Ovary (tissue), 3 donors: ENCODE measurements around the gene CEMP1.

ENCODE experiments used
- CTCF ChIP-seq, 3 donors: fragments of 450-650 bp in 2 of 3; fragments of 200-600 bp in 1 of 3; IDR thresholded peaks; one replicate each; pipeline versions ENCODE4 v1.5.1 to v1.8.0; 2016 to 2022; ENCODE audit warnings: antibody characterized with exemption in 3 of 3, mild to moderate bottlenecking in 1 of 3
- EP300 ChIP-seq: sonication (generic); formaldehyde crosslinking; IDR thresholded peaks from one replicate; pipeline ENCODE4 v1.6.1; 2017; ENCODE audit warnings: antibody characterized with exemption
- POLR2A ChIP-seq: fragments of 450-650 bp; IDR thresholded peaks from one replicate; pipeline ENCODE4 v1.6.1; 2017; ENCODE audit warnings: antibody characterized with exemption, mild to moderate bottlenecking, moderate library complexity
- donor health status: DM: no; HTN: no; CAD: no.

GRCh38 chr16:2526135-2526534, 5.1 kb downstream of the CEMP1 start:
- TF ChIP-seq CTCF (IDR thresholded peaks at IDR 0.05) (no peak), POLR2A (no peak), EP300 (no peak)
